Stimulated activated CD8-positive, alpha-beta memory T cell treated with anti-CD3 and anti-CD28 coated beads, Interleukin-7, amount 100 ng/mL, for 48 hours (primary cell): ENCODE measurements around the gene USP5.

Experiments used
- DNase-seq, 2 donors: peaks; one replicate each; pipeline ENCODE4 v3.0.0-alpha.2; 2020; ENCODE audit warnings: low read depth in 1 of 2; ENCODE audit errors: extremely low read depth in 1 of 2

Gene USP5

GRCh38 chr12:6825398-6826124, 26.4 kb upstream of the USP5 start:
- DNase-seq, result peak; percentile 56 to 67

GRCh38 chr12:6826125-6826733, 25.7 kb upstream of the USP5 start:
- no peak for DNase-seq

GRCh38 chr12:6826734-6827436, 25.1 kb upstream of the USP5 start:
- DNase-seq, result no peak

- DNase-seq, result peak in 1 of 2 donors; percentile 40
Observed at GRCh38 chr12:6827437-6827911, 24.5 kb upstream of the USP5 start.

- DNase-seq, result no peak
Observed at GRCh38 chr12:6827982-6828780, 23.8 kb upstream of the USP5 start, which contains the start of gene P3H3. Gene P3H3, plus strand, starts transcription at chr12:6828407. Its CDS starts 34 bp downstream, at chr12:6828441.

- peak in 1 of 2 donors; percentile 11 for DNase-seq
Observed at GRCh38 chr12:6828781-6829535, 23.0 kb upstream of the USP5 start.

GRCh38 chr12:6829536-6830220, 22.3 kb upstream of the USP5 start:
- DNase-seq, result no peak

- no peak for DNase-seq
Observed at GRCh38 chr12:6830286-6830890, 21.6 kb upstream of the USP5 start.

- no peak for DNase-seq
Observed at GRCh38 chr12:6830999-6831398, 21.0 kb upstream of the USP5 start.

GRCh38 chr12:6831450-6831995, 20.4 kb upstream of the USP5 start:
- no peak for DNase-seq

- DNase-seq, result no peak
Observed at GRCh38 chr12:6832125-6832524, 19.8 kb upstream of the USP5 start.

- DNase-seq, result no peak
Observed at GRCh38 chr12:6833189-6833890, 18.6 kb upstream of the USP5 start.

- no peak for DNase-seq
Observed at GRCh38 chr12:6834254-6834653, 17.7 kb upstream of the USP5 start.

GRCh38 chr12:6834873-6835272, 17.1 kb upstream of the USP5 start:
- DNase-seq, result no peak

GRCh38 chr12:6836851-6837250, 15.1 kb upstream of the USP5 start:
- DNase-seq, result no peak

- no peak for DNase-seq
Observed at GRCh38 chr12:6837370-6838060, 14.4 kb upstream of the USP5 start.

- no peak for DNase-seq
Observed at GRCh38 chr12:6838854-6839253, 13.1 kb upstream of the USP5 start.
